Measurements from ENCODE around the gene PELI1.

Gene PELI1

GRCh38 chr2:64094663-64095382 lies 49.4 kb downstream of the PELI1 start:
- Histone ChIP-seq H4K20me1 (ENCODE audit: insufficient read depth, low read length) (no peaks in the 10 kb centered on the region), H3K27ac (ENCODE audit: low read depth, low read length, poor library complexity, severe bottlenecking) (peak overlapping the region; percentile 91), H3K9me3 (ENCODE audit: low read length) (peaks cover 5% of the 10 kb centered on the region; the same call in 1 of the 2 replicates), H3K79me2 (ENCODE audit: insufficient read depth, low read length) (no peaks in the 10 kb centered on the region), H3K4me2 (ENCODE audit: low read length) (no peak overlapping the region), H3K36me3 (ENCODE audit: insufficient read depth, low read length) (peaks cover 83% of the 10 kb centered on the region), H3K4me1 (ENCODE audit: insufficient read depth, low read length, severe bottlenecking) (peaks cover 62% of the 10 kb centered on the region), H3K4me3 (ENCODE audit: low read depth, low read length, poor library complexity, severe bottlenecking) (no peak overlapping the region), H3F3A (ENCODE audit: insufficient read depth, low read length) (peaks cover 9% of the 10 kb centered on the region; the same call in 1 of the 2 replicates), H2AFZ (ENCODE audit: low read length) (no peak overlapping the region), H3K9ac (ENCODE audit: low read length) (no peak overlapping the region), H3K9me2 (ENCODE audit: low read depth, low read length) (no peaks in the 10 kb centered on the region), H3K27me3 (ENCODE audit: insufficient read depth, low read length) (no peaks in the 10 kb centered on the region)
- no peak for TF ChIP-seq CTCF (IDR thresholded peaks at IDR 0.05; ENCODE audit: low read length)
- TF ChIP-seq EZH2 (IDR thresholded peaks at IDR 0.05; ENCODE audit: borderline replicate concordance, low read length): no peak

- Histone ChIP-seq H3K4me1 (ENCODE audit: insufficient read depth, low read length, severe bottlenecking) (peaks cover 67% of the 10 kb centered on the region), H3K9me3 (ENCODE audit: low read length) (peaks cover 5% of the 10 kb centered on the region; the same call in 1 of the 2 replicates), H3K9me2 (ENCODE audit: low read depth, low read length) (no peaks in the 10 kb centered on the region), H3K4me3 (ENCODE audit: low read depth, low read length, poor library complexity, severe bottlenecking) (peak overlapping the region; percentile 15), H3K36me3 (ENCODE audit: insufficient read depth, low read length) (peaks cover 69% of the 10 kb centered on the region), H3F3A (ENCODE audit: insufficient read depth, low read length) (peaks cover 9% of the 10 kb centered on the region; the same call in 1 of the 2 replicates), H3K27me3 (ENCODE audit: insufficient read depth, low read length) (no peaks in the 10 kb centered on the region), H3K27ac (ENCODE audit: low read depth, low read length, poor library complexity, severe bottlenecking) (peak overlapping the region; percentile 91), H3K4me2 (ENCODE audit: low read length) (peak overlapping the region; percentile 32), H3K79me2 (ENCODE audit: insufficient read depth, low read length) (no peaks in the 10 kb centered on the region), H3K9ac (ENCODE audit: low read length) (peak overlapping the region; percentile 45), H4K20me1 (ENCODE audit: insufficient read depth, low read length) (no peaks in the 10 kb centered on the region), H2AFZ (ENCODE audit: low read length) (no peak overlapping the region)
- TF ChIP-seq CTCF (IDR thresholded peaks at IDR 0.05; ENCODE audit: low read length) (no peak), EZH2 (IDR thresholded peaks at IDR 0.05; ENCODE audit: borderline replicate concordance, low read length) (no peak)
Measured at GRCh38 chr2:64093341-64093740, 50.9 kb downstream of the PELI1 start.

GRCh38 chr2:64092502-64092901 lies 51.7 kb downstream of the PELI1 start:
- Histone ChIP-seq H3K36me3 (ENCODE audit: insufficient read depth, low read length) (peaks cover 60% of the 10 kb centered on the region), H3K9me2 (ENCODE audit: low read depth, low read length) (no peaks in the 10 kb centered on the region), H3K4me2 (ENCODE audit: low read length) (peak overlapping the region; percentile 32), H3K9me3 (ENCODE audit: low read length) (peaks cover 5% of the 10 kb centered on the region; the same call in 1 of the 2 replicates), H4K20me1 (ENCODE audit: insufficient read depth, low read length) (no peaks in the 10 kb centered on the region), H3K4me1 (ENCODE audit: insufficient read depth, low read length, severe bottlenecking) (peaks cover 69% of the 10 kb centered on the region), H3K4me3 (ENCODE audit: low read depth, low read length, poor library complexity, severe bottlenecking) (no peak overlapping the region), H3F3A (ENCODE audit: insufficient read depth, low read length) (peaks cover 9% of the 10 kb centered on the region; the same call in 1 of the 2 replicates), H3K27me3 (ENCODE audit: insufficient read depth, low read length) (no peaks in the 10 kb centered on the region), H2AFZ (ENCODE audit: low read length) (no peak overlapping the region), H3K9ac (ENCODE audit: low read length) (peak overlapping the region; percentile 45), H3K27ac (ENCODE audit: low read depth, low read length, poor library complexity, severe bottlenecking) (peak overlapping the region; percentile 91), H3K79me2 (ENCODE audit: insufficient read depth, low read length) (no peaks in the 10 kb centered on the region)
- TF ChIP-seq CTCF (IDR thresholded peaks at IDR 0.05; ENCODE audit: low read length): no peak
- TF ChIP-seq EZH2 (IDR thresholded peaks at IDR 0.05; ENCODE audit: borderline replicate concordance, low read length): no peak
